Measurements from ENCODE around the gene DHRS9. TPM values are rescaled to one million over a fixed set of nuclear protein-coding genes. Genes with fewer than 3 reads are reported as not detected.

Gene DHRS9
- total RNA-seq, 2 experiments from 2014 or later: not detected

DNA sequence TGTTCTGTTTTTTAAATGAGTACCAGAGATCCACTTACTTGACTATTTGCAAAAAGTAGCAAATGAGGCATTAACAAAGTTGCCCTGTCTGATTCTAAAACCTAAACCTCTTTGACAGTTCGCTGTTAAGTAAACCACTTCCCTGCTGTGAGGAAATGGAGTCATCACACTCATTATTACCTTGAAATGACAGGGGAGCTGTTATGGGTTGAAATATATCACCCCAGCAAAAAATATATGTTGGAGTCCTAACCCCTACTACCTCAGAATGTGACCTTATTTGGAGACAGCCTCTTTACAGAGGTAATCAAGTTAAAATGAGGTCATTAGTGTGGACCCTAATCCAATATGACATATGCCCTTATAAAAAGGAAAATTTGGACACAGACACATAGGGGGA is 36.1 kb downstream of the DHRS9 start:
- H3K27me3 Mint-ChIP-seq: peaks cover 4% of the 10 kb centered on the region
- no peaks in the 10 kb centered on the region for H3K9me3 Mint-ChIP-seq
- H3K4me3 Mint-ChIP-seq: no peak overlapping the region
- H3K27ac Mint-ChIP-seq: no peak overlapping the region
- DNase-seq: no peak
- peaks cover 42% of the 10 kb centered on the region for H3K4me1 Mint-ChIP-seq
- no peaks in the 10 kb centered on the region for H3K36me3 Mint-ChIP-seq

DNA sequence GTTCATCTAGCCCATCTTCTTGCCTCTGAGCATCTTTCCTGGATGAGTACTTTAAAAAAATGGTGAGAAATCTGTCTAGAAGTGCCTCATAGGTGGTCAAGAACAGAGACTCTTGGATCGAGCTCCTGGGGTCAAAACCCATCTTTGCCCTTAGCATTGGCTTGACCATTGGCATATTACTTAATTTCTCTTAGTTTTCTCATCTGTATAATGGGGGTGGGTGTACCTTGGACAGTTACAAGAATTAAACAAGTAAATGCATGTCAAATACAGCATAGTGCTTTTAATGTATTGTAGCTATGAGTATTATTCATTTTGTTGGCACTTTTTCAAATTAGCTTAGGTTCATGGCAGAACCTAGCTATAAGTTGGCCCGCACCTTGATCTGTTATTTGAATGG is 36.8 kb downstream of the DHRS9 start:
- peaks cover 42% of the 10 kb centered on the region for H3K4me1 Mint-ChIP-seq
- no peak overlapping the region for H3K4me3 Mint-ChIP-seq
- H3K36me3 Mint-ChIP-seq: no peaks in the 10 kb centered on the region
- H3K9me3 Mint-ChIP-seq: no peaks in the 10 kb centered on the region
- no peak for DNase-seq
- H3K27ac Mint-ChIP-seq: no peak overlapping the region
- H3K27me3 Mint-ChIP-seq: peaks cover 4% of the 10 kb centered on the region

DNA sequence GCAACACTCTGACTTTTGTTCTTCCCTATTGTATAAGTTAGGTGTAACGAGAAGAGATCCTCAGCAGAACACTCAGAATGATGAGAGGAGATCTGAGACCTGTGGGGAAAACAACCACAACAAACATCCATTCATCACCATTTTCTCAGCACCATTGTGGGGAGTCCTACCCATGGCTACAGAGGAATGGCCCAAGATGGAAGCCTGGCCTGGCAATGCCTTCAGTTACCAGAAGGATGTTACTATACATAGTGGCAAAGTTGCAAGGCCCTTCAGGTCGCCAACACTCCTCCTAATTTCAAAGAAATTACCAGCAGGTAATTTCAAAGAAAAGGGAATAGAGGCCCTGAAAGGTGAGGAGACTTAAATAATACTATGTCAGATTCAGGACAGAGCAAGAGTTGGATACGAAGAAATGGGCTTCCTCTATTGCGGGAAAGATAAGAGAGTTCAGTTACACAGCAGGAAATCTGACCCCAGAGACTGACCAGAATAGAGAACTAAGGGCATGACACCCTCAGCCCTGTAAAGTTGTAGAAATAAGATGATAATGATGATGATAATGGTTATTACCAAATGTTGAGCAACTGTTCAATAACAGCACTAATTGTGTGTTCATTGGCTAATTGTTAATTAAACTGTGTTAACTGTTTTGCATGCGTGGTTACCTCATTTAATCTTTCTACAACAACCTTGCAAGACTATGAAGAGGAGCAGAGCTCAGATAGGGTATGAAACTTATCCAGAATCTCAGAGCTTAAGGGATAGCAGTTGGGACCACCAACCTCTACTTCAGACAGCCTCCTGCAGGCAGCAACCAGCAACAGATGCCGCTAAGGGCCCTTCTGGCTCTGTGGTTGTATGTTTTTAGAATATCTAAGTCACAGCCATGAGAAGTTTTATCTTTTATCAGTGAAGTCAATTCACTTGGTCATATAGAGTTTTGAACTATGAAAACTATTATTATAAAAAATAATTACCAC is 37.5 kb downstream of the DHRS9 start:
- no peak for DNase-seq
- Mint-ChIP-seq H3K27ac (no peak overlapping the region), H3K4me1 (peaks cover 42% of the 10 kb centered on the region), H3K9me3 (no peaks in the 10 kb centered on the region), H3K4me3 (no peak overlapping the region), H3K27me3 (peaks cover 3% of the 10 kb centered on the region), H3K36me3 (no peaks in the 10 kb centered on the region)

DNA sequence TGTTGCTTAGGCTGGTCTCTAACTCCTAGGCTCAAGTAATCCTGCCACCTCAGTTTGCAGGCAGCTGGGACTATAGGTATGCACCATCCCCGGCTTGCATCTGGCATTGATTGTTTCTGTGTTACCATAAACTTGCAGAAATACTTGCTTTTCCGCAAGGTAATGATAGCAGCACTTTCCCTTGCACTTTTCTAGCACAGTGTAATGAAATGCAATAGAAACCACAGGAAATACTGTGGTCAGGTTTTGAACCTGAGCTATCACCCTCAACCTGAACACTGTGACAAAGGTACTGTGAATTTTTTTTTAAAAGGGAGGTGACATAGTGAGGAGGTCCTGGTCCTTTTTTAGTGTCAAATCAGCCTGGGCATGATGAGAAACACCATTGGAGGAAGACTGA is 38.3 kb downstream of the DHRS9 start:
- Mint-ChIP-seq H3K36me3 (no peaks in the 10 kb centered on the region), H3K4me1 (peaks cover 42% of the 10 kb centered on the region), H3K27me3 (peaks cover 3% of the 10 kb centered on the region), H3K9me3 (no peaks in the 10 kb centered on the region), H3K27ac (no peak overlapping the region), H3K4me3 (no peak overlapping the region)
- no peak for DNase-seq

DNA sequence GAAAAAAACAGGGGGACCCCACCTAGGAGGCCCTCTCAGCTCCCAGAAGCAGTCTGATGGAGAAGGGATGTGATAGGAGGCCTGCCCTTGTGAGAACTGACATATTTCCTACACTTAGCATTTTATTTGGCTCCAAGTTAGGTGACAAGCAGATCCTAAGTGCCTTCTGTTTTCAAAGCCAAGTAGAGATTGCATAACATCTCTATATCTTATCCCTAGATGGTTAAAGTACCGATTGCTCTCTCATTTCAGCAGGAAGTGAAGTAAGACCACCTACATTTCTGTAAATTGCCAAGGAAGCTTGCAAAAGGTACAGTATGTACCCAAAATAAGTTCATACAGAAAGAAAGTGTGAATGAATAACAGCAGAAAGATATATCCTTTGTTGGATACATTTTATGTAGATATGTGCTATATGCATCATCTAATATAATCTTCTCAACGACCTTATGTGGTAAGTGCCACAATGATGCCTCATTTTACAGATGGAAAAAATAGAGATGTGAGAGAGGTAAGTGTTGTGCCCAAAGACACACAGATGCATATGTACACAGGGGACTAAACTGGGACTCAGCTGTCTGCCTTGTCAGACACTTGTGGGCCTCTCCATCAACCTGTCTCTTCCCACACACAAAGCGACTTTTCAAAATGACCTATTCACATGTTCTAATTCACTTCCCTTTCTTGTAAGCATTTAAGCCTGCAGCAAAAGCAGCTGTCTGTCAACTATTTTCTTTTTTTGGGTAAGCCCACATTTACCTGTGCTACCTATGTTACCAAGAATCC is 38.9 kb downstream of the DHRS9 start:
- H3K9me3 Mint-ChIP-seq: no peaks in the 10 kb centered on the region
- H3K27ac Mint-ChIP-seq: no peak overlapping the region
- H3K4me3 Mint-ChIP-seq: no peak overlapping the region
- H3K4me1 Mint-ChIP-seq: peaks cover 42% of the 10 kb centered on the region
- H3K36me3 Mint-ChIP-seq: no peaks in the 10 kb centered on the region
- peaks cover 3% of the 10 kb centered on the region for H3K27me3 Mint-ChIP-seq
- no peak for DNase-seq

DNA sequence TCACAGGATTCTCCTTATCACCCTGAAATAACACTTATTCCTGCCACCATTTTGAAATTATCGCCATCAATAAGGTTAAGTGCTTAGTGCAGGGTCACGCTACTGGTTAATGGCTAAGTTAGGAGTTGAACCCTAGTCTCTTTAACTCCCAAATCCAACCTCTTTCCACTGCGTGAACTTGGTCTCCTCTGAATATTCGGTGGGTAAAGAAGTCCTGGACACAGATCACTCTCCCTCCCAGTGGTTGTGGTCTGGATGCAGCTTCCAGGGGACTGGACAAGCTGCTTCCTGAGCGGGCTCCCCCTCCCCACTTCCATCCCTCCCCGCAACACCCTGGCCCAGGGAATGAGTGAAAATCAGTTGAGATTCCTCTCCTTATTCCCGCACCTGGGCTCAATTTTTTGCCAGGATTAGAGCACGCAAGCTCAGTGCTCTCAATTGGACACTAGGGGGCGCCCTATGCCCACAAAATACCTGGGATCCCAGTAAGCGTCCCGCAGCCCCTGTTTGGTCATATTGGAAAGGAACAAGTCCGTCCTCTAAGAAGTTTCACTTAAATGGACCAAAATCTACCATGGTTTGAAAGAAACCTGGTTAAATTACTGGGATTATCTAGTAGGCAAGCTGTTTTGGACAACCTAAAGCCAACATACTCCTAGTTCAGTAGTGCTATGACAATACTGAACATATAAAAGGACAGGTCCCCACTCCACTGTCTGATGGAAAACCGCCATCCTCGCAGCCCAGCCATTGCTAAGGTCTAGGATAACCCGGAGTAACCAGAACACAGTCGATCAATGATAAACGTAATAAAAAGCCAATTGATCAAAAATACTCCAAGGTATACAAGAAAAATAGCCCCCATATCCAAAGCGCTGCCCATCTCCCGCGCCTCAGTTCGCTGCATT is 40.4 kb downstream of the DHRS9 start:
- Mint-ChIP-seq H3K36me3 (no peaks in the 10 kb centered on the region), H3K27me3 (peaks cover 3% of the 10 kb centered on the region), H3K4me1 (peaks cover 42% of the 10 kb centered on the region), H3K9me3 (no peaks in the 10 kb centered on the region), H3K27ac (no peak overlapping the region), H3K4me3 (no peak overlapping the region)
- DNase-seq: peak; percentile 54

DNA sequence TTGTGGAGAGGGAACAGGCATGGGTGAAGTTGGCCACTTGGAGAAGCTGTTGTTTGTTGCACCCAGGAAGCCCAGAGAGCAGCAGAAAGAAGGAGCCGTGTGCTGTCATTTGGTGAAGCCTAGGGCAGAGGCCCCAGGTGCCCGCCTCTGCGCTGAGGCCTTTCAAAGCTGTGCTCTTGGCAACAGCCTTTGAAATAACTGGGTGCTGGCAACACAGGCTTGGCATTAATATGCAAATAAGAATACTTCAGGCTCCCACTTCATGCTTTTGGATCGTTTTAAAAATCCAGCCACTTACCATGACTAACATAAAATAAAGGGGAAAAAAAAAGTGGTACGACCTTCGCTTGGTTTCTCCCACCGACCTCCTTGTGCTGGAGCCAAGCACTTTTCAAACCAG is 41.1 kb downstream of the DHRS9 start:
- Mint-ChIP-seq H3K36me3 (no peaks in the 10 kb centered on the region), H3K4me1 (peaks cover 37% of the 10 kb centered on the region), H3K27ac (no peak overlapping the region), H3K27me3 (peaks cover 7% of the 10 kb centered on the region), H3K4me3 (no peak overlapping the region), H3K9me3 (no peaks in the 10 kb centered on the region)
- DNase-seq: no peak

DNA sequence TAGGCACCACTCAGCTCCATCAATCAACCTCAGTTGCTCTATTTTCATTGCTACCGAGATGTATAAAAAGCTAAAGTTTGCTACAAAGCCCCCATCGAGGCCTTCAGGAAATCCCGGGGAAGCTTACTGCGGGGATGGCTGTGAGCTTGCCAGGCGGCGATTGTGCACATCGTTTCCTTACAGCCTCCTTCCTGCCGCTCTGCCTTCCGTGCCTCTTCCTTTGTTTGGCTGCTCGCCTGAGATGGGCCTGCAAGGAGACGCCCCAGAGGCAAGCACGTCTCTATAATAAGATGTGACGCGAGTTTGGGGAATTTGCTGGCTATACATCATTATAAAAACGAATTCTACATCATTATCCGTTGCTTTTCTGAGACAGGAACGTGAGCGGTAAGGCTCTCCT is 41.6 kb downstream of the DHRS9 start:
- no peak overlapping the region for H3K27ac Mint-ChIP-seq
- no peak for DNase-seq
- no peaks in the 10 kb centered on the region for H3K9me3 Mint-ChIP-seq
- H3K27me3 Mint-ChIP-seq: peaks cover 7% of the 10 kb centered on the region
- peaks cover 32% of the 10 kb centered on the region for H3K4me1 Mint-ChIP-seq
- no peaks in the 10 kb centered on the region for H3K36me3 Mint-ChIP-seq
- no peak overlapping the region for H3K4me3 Mint-ChIP-seq

DNA sequence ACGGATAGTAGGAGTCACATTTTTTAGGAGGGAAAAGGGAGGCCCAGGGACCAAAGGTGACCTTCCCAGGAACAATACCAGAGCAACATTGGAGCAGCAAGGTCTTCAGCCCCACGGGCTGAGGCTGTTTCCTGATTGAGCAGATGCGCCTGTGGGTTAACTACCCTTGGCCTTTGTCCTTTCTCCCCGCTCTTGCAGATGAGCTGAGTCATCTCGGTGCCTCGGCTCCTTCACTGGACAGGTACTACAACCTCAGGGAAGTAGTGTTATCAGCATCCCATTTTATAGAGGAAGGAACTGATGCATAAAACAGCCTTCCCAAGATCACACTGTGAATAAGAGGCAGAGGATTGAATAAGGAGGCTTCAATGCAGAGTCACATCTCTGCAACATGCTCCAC is 43.5 kb downstream of the DHRS9 start:
- no peak overlapping the region for H3K27ac Mint-ChIP-seq
- H3K27me3 Mint-ChIP-seq: peaks cover 12% of the 10 kb centered on the region
- no peak overlapping the region for H3K4me3 Mint-ChIP-seq
- H3K4me1 Mint-ChIP-seq: peaks cover 16% of the 10 kb centered on the region
- no peak for DNase-seq
- H3K36me3 Mint-ChIP-seq: no peaks in the 10 kb centered on the region
- H3K9me3 Mint-ChIP-seq: no peaks in the 10 kb centered on the region

DNA sequence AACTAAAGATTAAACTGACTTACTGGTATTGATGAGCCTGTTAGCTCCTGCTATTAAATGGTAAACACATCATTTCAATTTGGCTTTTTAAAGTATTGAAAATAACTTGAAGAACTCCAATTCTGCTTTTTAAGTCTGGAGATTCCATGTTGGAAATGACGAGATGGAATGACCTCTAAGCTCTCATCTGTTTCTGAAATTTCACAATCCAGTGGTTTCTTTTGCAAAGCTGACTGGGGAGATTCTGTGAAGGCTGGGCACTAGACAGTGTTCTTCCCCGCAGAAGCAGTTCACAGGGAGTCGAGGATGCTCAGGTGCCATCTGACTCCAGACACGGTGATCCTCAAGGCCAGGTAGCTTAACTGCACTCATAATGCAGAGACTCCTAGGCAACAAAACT is 44.7 kb downstream of the DHRS9 start:
- no peak overlapping the region for H3K27ac Mint-ChIP-seq
- H3K36me3 Mint-ChIP-seq: no peaks in the 10 kb centered on the region
- peaks cover 6% of the 10 kb centered on the region for H3K4me1 Mint-ChIP-seq
- no peaks in the 10 kb centered on the region for H3K9me3 Mint-ChIP-seq
- H3K27me3 Mint-ChIP-seq: peaks cover 12% of the 10 kb centered on the region
- DNase-seq: no peak
- H3K4me3 Mint-ChIP-seq: no peak overlapping the region

DNA sequence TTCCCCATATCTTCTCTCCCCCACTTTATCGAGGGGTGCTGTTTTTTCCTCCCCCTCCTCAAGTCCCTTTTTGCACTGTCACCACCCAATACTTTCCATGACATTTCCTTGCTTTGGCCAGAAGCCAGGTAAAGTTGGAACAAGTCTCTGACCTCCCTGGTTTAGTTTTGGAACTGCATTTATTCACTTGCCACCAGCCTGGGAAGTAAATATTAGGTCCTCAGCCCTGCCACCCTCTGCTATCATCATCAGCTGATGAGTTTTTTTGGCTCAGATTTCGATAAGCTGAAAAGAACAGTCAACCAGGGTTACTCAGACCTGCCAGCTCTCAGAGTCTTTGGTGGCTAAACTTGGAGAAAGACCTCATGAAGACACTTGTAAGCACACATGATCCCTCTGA is 47.0 kb downstream of the DHRS9 start:
- Mint-ChIP-seq H3K4me1 (peaks cover 1% of the 10 kb centered on the region), H3K9me3 (no peaks in the 10 kb centered on the region), H3K27ac (no peak overlapping the region), H3K4me3 (no peak overlapping the region), H3K36me3 (no peaks in the 10 kb centered on the region), H3K27me3 (peaks cover 12% of the 10 kb centered on the region)
- no peak for DNase-seq

DNA sequence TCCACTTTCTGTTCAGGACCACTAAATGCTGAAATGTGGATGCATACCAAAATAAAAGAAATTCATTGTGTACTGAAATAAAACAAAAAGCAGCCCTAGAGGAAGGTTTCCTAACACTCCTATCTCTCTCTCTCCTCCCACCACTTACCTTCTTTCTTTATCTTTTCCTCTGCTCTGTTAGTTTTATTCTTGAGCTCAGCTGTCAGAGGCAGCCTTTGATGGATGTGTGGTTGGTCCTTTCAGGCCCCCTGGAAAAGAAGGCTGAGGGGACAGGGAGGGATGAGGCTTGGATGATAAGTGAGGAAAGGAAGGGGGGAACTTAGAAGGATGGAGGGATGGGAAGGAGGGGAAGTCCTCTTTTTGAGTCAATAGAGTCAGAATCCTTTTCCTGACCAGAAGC is 47.6 kb downstream of the DHRS9 start:
- H3K9me3 Mint-ChIP-seq: peaks cover 2% of the 10 kb centered on the region
- no peak overlapping the region for H3K27ac Mint-ChIP-seq
- H3K4me1 Mint-ChIP-seq: peaks cover 1% of the 10 kb centered on the region
- no peak overlapping the region for H3K4me3 Mint-ChIP-seq
- no peaks in the 10 kb centered on the region for H3K36me3 Mint-ChIP-seq
- DNase-seq: no peak
- H3K27me3 Mint-ChIP-seq: peaks cover 12% of the 10 kb centered on the region

DNA sequence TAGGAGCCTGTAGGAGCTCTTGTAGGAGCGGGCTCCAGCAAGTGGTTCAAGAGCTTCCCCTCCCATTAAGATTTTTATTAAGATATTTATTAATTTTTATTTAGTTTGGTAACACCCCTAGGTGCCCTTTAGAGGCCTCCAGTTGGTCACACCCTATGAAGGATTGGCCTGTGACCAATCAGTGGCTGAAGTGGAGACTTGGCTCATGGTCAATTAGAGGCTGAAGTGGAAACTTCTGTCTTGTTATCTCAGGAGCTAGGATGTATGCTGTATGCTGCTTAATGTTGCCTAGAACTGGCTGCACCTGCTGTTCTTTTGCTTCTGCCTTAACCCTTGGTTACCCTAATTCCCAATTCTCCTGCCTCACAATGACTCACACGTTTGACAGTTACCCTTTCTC is 48.7 kb downstream of the DHRS9 start:
- peaks cover 2% of the 10 kb centered on the region for H3K9me3 Mint-ChIP-seq
- no peak overlapping the region for H3K4me3 Mint-ChIP-seq
- H3K27me3 Mint-ChIP-seq: peaks cover 12% of the 10 kb centered on the region
- H3K36me3 Mint-ChIP-seq: no peaks in the 10 kb centered on the region
- no peak for DNase-seq
- no peak overlapping the region for H3K27ac Mint-ChIP-seq
- peaks cover 1% of the 10 kb centered on the region for H3K4me1 Mint-ChIP-seq

DNA sequence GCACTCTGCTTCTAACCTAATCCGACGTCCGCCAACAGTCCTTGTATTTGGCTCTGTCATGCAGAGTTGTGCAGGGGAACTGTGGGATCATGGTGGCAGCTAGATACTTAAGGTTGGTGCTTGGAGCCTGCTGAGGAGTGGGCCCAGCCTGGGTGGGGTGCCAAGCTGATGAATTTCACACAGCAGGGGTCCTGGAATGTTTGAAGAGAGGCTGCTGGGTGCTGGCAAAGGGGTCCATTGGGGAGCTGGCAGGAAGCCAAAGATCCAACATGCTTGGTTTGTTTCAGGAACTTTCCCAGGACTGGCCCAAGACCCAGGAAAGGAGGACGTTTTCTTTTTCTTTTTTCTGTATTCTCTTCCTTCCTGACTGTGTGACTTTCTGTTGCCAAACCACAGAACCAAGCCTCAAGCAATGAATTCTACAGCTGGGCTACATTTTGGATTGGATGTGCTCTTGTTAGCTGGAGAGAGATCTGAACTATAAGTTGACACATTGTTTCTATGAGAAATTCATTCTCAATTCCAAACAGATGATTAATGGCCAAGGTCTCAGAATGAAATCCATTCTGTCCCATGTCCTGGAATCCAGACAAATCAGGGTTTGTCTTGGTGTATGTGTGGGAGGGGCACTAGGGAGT is 49.9 kb downstream of the DHRS9 start:
- H3K4me3 Mint-ChIP-seq: no peak overlapping the region
- H3K4me1 Mint-ChIP-seq: peaks cover 1% of the 10 kb centered on the region
- H3K27ac Mint-ChIP-seq: no peak overlapping the region
- DNase-seq: no peak
- peaks cover 2% of the 10 kb centered on the region for H3K9me3 Mint-ChIP-seq
- no peaks in the 10 kb centered on the region for H3K36me3 Mint-ChIP-seq
- peaks cover 15% of the 10 kb centered on the region for H3K27me3 Mint-ChIP-seq
